ENCODE measurements around the gene BMERB1.

GRCh38 chr16:15533386-15533785 is 99.0 kb downstream of the BMERB1 start:
- no peak for TF ChIP-seq EZH2 (IDR thresholded peaks at IDR 0.05; ENCODE audit: low read length)
- TF ChIP-seq, protein P1, sequence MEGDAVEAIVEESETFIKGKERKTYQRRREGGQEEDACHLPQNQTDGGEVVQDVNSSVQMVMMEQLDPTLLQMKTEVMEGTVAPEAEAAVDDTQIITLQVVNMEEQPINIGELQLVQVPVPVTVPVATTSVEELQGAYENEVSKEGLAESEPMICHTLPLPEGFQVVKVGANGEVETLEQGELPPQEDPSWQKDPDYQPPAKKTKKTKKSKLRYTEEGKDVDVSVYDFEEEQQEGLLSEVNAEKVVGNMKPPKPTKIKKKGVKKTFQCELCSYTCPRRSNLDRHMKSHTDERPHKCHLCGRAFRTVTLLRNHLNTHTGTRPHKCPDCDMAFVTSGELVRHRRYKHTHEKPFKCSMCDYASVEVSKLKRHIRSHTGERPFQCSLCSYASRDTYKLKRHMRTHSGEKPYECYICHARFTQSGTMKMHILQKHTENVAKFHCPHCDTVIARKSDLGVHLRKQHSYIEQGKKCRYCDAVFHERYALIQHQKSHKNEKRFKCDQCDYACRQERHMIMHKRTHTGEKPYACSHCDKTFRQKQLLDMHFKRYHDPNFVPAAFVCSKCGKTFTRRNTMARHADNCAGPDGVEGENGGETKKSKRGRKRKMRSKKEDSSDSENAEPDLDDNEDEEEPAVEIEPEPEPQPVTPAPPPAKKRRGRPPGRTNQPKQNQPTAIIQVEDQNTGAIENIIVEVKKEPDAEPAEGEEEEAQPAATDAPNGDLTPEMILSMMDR (optimal IDR thresholded peaks at IDR 0.05 in 1 of 3, IDR thresholded peaks at IDR 0.05 in 1 of 3, conservative IDR thresholded peaks at IDR 0.05 in 1 of 3; ENCODE audit: extremely low read depth in 1 of 3, insufficient read depth in 2 of 3, low read length in 3 of 3), result no peak

Data from keratinocyte (primary cell).